ENCODE measurements around the gene SYNJ1.

The SYNJ1 gene

GRCh38 chr21:32717851-32718316 lies 9.9 kb downstream of the SYNJ1 start:
- DNase-seq (ENCODE audit: low spot score), result no peak

GRCh38 chr21:32716486-32716885 lies 11.3 kb downstream of the SYNJ1 start:
- no peak for DNase-seq (ENCODE audit: low spot score)
- TF ChIP-seq CTCF (IDR thresholded peaks at IDR 0.05; ENCODE audit: extremely low read depth, missing control alignments), result no peak

More at GRCh38 chr21:32717851-32718316, 9.9 kb downstream of the SYNJ1 start:
- no peak for TF ChIP-seq CTCF (IDR thresholded peaks at IDR 0.05; ENCODE audit: extremely low read depth, missing control alignments)

GRCh38 chr21:32713726-32714125 lies 14.1 kb downstream of the SYNJ1 start:
- DNase-seq (ENCODE audit: low spot score), result no peak
- TF ChIP-seq CTCF (IDR thresholded peaks at IDR 0.05; ENCODE audit: extremely low read depth, missing control alignments), result no peak

- DNase-seq (ENCODE audit: low spot score), result no peak
- TF ChIP-seq CTCF (IDR thresholded peaks at IDR 0.05; ENCODE audit: extremely low read depth, missing control alignments), result no peak
Observed at GRCh38 chr21:32712641-32713040, 15.2 kb downstream of the SYNJ1 start.

- no peak for TF ChIP-seq CTCF (IDR thresholded peaks at IDR 0.05; ENCODE audit: extremely low read depth, missing control alignments)
- DNase-seq (ENCODE audit: low spot score), result peak; percentile 65
Observed at GRCh38 chr21:32712043-32712442, 15.8 kb downstream of the SYNJ1 start.

GRCh38 chr21:32710987-32711386 lies 16.8 kb downstream of the SYNJ1 start:
- no peak for TF ChIP-seq CTCF (IDR thresholded peaks at IDR 0.05; ENCODE audit: extremely low read depth, missing control alignments)
- DNase-seq (ENCODE audit: low spot score), result no peak

- no peak for DNase-seq (ENCODE audit: low spot score)
- TF ChIP-seq CTCF (IDR thresholded peaks at IDR 0.05; ENCODE audit: extremely low read depth, missing control alignments), result no peak
Observed at GRCh38 chr21:32710069-32710784, 17.6 kb downstream of the SYNJ1 start.
